ENCODE results near the gene CSMD2.
"Not testable (repeated sequence)": the region's sequence is repeated elsewhere in the genome, so short reads cannot be mapped to it uniquely, and the experiment has no call there.

CSMD2 gene

GRCh38 chr1:34108269-34108668, 56.8 kb downstream of the CSMD2 start:
- DNase-seq (ENCODE audit: low read depth) = no peak

GRCh38 chr1:34101151-34101550, 63.9 kb downstream of the CSMD2 start:
- DNase-seq (ENCODE audit: low read depth) = peak; percentile 46

- no peak for DNase-seq (ENCODE audit: low read depth)
Measured at GRCh38 chr1:34100332-34100731, 64.7 kb downstream of the CSMD2 start.

- not testable (repeated sequence) for DNase-seq (ENCODE audit: low read depth)
Measured at GRCh38 chr1:34092399-34092798, 72.6 kb downstream of the CSMD2 start.

- DNase-seq (ENCODE audit: low read depth) = no peak
Measured at GRCh38 chr1:34089731-34090130, 75.3 kb downstream of the CSMD2 start.

- DNase-seq (ENCODE audit: low read depth) = no peak
Measured at GRCh38 chr1:34087986-34088385, 77.0 kb downstream of the CSMD2 start.

- no peak for DNase-seq (ENCODE audit: low read depth)
Measured at GRCh38 chr1:34086561-34086960, 78.5 kb downstream of the CSMD2 start.

- DNase-seq (ENCODE audit: low read depth) = no peak
Measured at GRCh38 chr1:34083974-34084373, 81.1 kb downstream of the CSMD2 start.

- DNase-seq (ENCODE audit: low read depth) = not testable (repeated sequence)
Measured at GRCh38 chr1:34082085-34082670, 82.9 kb downstream of the CSMD2 start.

GRCh38 chr1:34078383-34078782, 86.6 kb downstream of the CSMD2 start:
- DNase-seq (ENCODE audit: low read depth) = no peak

- DNase-seq (ENCODE audit: low read depth) = no peak
Measured at GRCh38 chr1:34075576-34075975, 89.5 kb downstream of the CSMD2 start.

- no peak for DNase-seq (ENCODE audit: low read depth)
Measured at GRCh38 chr1:34073028-34073695, 91.9 kb downstream of the CSMD2 start.

GRCh38 chr1:34070201-34070836, 94.7 kb downstream of the CSMD2 start:
- DNase-seq (ENCODE audit: low read depth) = no peak

- DNase-seq (ENCODE audit: low read depth) = peak; percentile 33
Measured at GRCh38 chr1:34066981-34067603, 97.9 kb downstream of the CSMD2 start.

GRCh38 chr1:34066166-34066565, 98.9 kb downstream of the CSMD2 start:
- DNase-seq (ENCODE audit: low read depth) = no peak

- no peak for DNase-seq (ENCODE audit: low read depth)
Measured at GRCh38 chr1:34065498-34065897, 99.5 kb downstream of the CSMD2 start.

- peak; percentile 3 for DNase-seq (ENCODE audit: low read depth)
Measured at GRCh38 chr1:34060901-34061415, 104.1 kb downstream of the CSMD2 start.

GRCh38 chr1:34060187-34060730, 104.8 kb downstream of the CSMD2 start:
- no peak for DNase-seq (ENCODE audit: low read depth)

- no peak for DNase-seq (ENCODE audit: low read depth)
Measured at GRCh38 chr1:34057347-34058130, 107.5 kb downstream of the CSMD2 start.

GRCh38 chr1:34055818-34056217, 109.2 kb downstream of the CSMD2 start:
- DNase-seq (ENCODE audit: low read depth) = no peak

- no peak for DNase-seq (ENCODE audit: low read depth)
Measured at GRCh38 chr1:34054920-34055319, 110.1 kb downstream of the CSMD2 start.

- DNase-seq (ENCODE audit: low read depth) = no peak
Measured at GRCh38 chr1:34053660-34054059, 111.4 kb downstream of the CSMD2 start.
